ENCODE data around the gene TEX47.
A peak's percentile ranks its signal among the peaks of the same experiment; 100 is the strongest.

TEX47 gene

GRCh38 chr7:88795553-88795952, at the start of gene TEX47:
Gene TEX47, minus strand, starts transcription at chr7:88795737. Its CDS starts 795 bp downstream, at chr7:88794942.
- in situ Hi-C loops (cut with MboI; ENCODE audit: low sequenced_read_pairs, unreplicated experiment): no loop called here
- TF ChIP-seq CTCF (IDR thresholded peaks at IDR 0.05; ENCODE audit: borderline replicate concordance, control extremely low read depth, extremely low read depth, insufficient read depth, missing control alignments): no peak
- DNase-seq (ENCODE audit: low spot score): no peak

GRCh38 chr7:88845091-88845490, 49.6 kb upstream of the TEX47 start:
- in situ Hi-C loops (cut with MboI; ENCODE audit: low sequenced_read_pairs, unreplicated experiment): loop anchor here (25.0 kb wide), 1 partner anchor 308 kb away; no protein-coding TSS in a partner anchor
- no peak for TF ChIP-seq CTCF (IDR thresholded peaks at IDR 0.05; ENCODE audit: borderline replicate concordance, control extremely low read depth, extremely low read depth, insufficient read depth, missing control alignments)
- DNase-seq (ENCODE audit: low spot score): no peak

GRCh38 chr7:88842201-88842600, 46.7 kb upstream of the TEX47 start:
- in situ Hi-C loops (cut with MboI; ENCODE audit: low sequenced_read_pairs, unreplicated experiment): loop anchor here (25.0 kb wide), 1 partner anchor 305 kb away; no protein-coding TSS in a partner anchor
- TF ChIP-seq CTCF (IDR thresholded peaks at IDR 0.05; ENCODE audit: borderline replicate concordance, control extremely low read depth, extremely low read depth, insufficient read depth, missing control alignments): no peak
- no peak for DNase-seq (ENCODE audit: low spot score)

GRCh38 chr7:88835147-88835728, 39.7 kb upstream of the TEX47 start:
- in situ Hi-C loops (cut with MboI; ENCODE audit: low sequenced_read_pairs, unreplicated experiment): loop anchor here (25.0 kb wide), 1 partner anchor 298 kb away; no protein-coding TSS in a partner anchor
- TF ChIP-seq CTCF (IDR thresholded peaks at IDR 0.05; ENCODE audit: borderline replicate concordance, control extremely low read depth, extremely low read depth, insufficient read depth, missing control alignments): peak; percentile 35
- DNase-seq (ENCODE audit: low spot score): peak; percentile 23

GRCh38 chr7:88826222-88826621, 30.7 kb upstream of the TEX47 start:
- no peak for DNase-seq (ENCODE audit: low spot score)
- TF ChIP-seq CTCF (IDR thresholded peaks at IDR 0.05; ENCODE audit: borderline replicate concordance, control extremely low read depth, extremely low read depth, insufficient read depth, missing control alignments): no peak
- in situ Hi-C loops (cut with MboI; ENCODE audit: low sequenced_read_pairs, unreplicated experiment): loop anchor here (25.0 kb wide), 1 partner anchor 289 kb away; no protein-coding TSS in a partner anchor

GRCh38 chr7:88818552-88818951, 23.0 kb upstream of the TEX47 start:
- in situ Hi-C loops (cut with MboI; ENCODE audit: low sequenced_read_pairs, unreplicated experiment): no loop called here
- DNase-seq (ENCODE audit: low spot score): no peak
- no peak for TF ChIP-seq CTCF (IDR thresholded peaks at IDR 0.05; ENCODE audit: borderline replicate concordance, control extremely low read depth, extremely low read depth, insufficient read depth, missing control alignments)
